NCI-H2227 (cell line): ENCODE measurements around the gene ZNF700.
"Not testable (repeated sequence)": the region's sequence is repeated elsewhere in the genome, so short reads cannot be mapped to it uniquely, and the experiment has no call there.

ENCODE experiments used
- DNase-seq: peaks from one replicate; lab custom pipeline; 2025; ENCODE audit not compliant: unreplicated experiment; lab: John Stamatoyannopoulos, UW

The ZNF700 gene

GRCh38 chr19:11938383-11938782, 13.5 kb downstream of the ZNF700 start:
- not testable (repeated sequence) for DNase-seq

- DNase-seq: not testable (repeated sequence)
Measured at GRCh38 chr19:11941361-11941887, 16.5 kb downstream of the ZNF700 start.

GRCh38 chr19:11942008-11942842, 17.3 kb downstream of the ZNF700 start:
- DNase-seq: no peak

- DNase-seq: no peak
Measured at GRCh38 chr19:11942843-11943108, 17.9 kb downstream of the ZNF700 start.

GRCh38 chr19:11944656-11945055, 19.7 kb downstream of the ZNF700 start:
- no peak for DNase-seq

- no peak for DNase-seq
Measured at GRCh38 chr19:11948646-11949045, 23.7 kb downstream of the ZNF700 start.

- DNase-seq: no peak
Measured at GRCh38 chr19:11949201-11949600, 24.3 kb downstream of the ZNF700 start.

GRCh38 chr19:11949614-11950080, 24.7 kb downstream of the ZNF700 start:
- DNase-seq: not testable (repeated sequence)

- no peak for DNase-seq
Measured at GRCh38 chr19:11950312-11950711, 25.4 kb downstream of the ZNF700 start.

- peak; percentile 48 for DNase-seq
Measured at GRCh38 chr19:11963566-11964355, 38.9 kb downstream of the ZNF700 start.

- no peak for DNase-seq
Measured at GRCh38 chr19:11964496-11964857, 39.6 kb downstream of the ZNF700 start.

GRCh38 chr19:11964858-11965645, 40.1 kb downstream of the ZNF700 start, which contains the start of gene ZNF763:
ZNF763 (plus strand) TSS chr19:11965040; CDS start chr19:11965209, 169 bp downstream.
- DNase-seq: peak; percentile 68

- DNase-seq: no peak
Measured at GRCh38 chr19:11970174-11970573, 45.3 kb downstream of the ZNF700 start.

- DNase-seq: no peak
Measured at GRCh38 chr19:11971041-11971440, 46.1 kb downstream of the ZNF700 start.

GRCh38 chr19:11973019-11973810, 48.3 kb downstream of the ZNF700 start:
- no peak for DNase-seq

- no peak for DNase-seq
Measured at GRCh38 chr19:11978492-11979100, 53.7 kb downstream of the ZNF700 start.

GRCh38 chr19:11979527-11979926, 54.6 kb downstream of the ZNF700 start:
- no peak for DNase-seq

GRCh38 chr19:11982526-11982925, 57.6 kb downstream of the ZNF700 start:
- no peak for DNase-seq

GRCh38 chr19:11984986-11985385, 60.1 kb downstream of the ZNF700 start:
- DNase-seq: no peak

- no peak for DNase-seq
Measured at GRCh38 chr19:11986754-11987153, 61.8 kb downstream of the ZNF700 start.
